Prostate gland (tissue), 2 donors: ENCODE results near the gene TNS3. TPM values are rescaled to one million over a fixed set of nuclear protein-coding genes. Genes with fewer than 3 reads are reported as not detected.
A peak's percentile ranks its signal among the peaks of the same experiment; 100 is the strongest.

Experiments used
- DNase-seq: peaks from one replicate; pipeline ENCODE4 v3.0.0-alpha.2; 2019; ENCODE audit warnings: low spot score
- H3K27ac ChIP-seq, 2 donors: fragments of 200-600 bp; sonication (generic); 2 replicates each; pipeline ENCODE4 v1.5.1; 2017 to 2019
- H3K27me3 ChIP-seq: fragments of 200-600 bp; sonication (generic); replicated peaks from 2 replicates; pipeline ENCODE4 v1.5.1; 2019; ENCODE audit not compliant: insufficient read depth
- H3K36me3 ChIP-seq, 2 donors: fragments of 200-600 bp; sonication (generic); 1 replicate in 1 of 2; 2 replicates in 1 of 2; pipeline versions ENCODE4 v1.5.1 to v1.8.1; 2017 to 2019
- H3K4me1 ChIP-seq: fragments of 200-600 bp; sonication (generic); replicated peaks from 2 replicates; pipeline ENCODE4 v1.5.1; 2019
- H3K4me3 ChIP-seq, 2 donors: fragments of 200-600 bp; sonication (generic); 2 replicates each; pipeline ENCODE4 v1.5.1; 2017 to 2019
- H3K9me3 ChIP-seq: fragments of 200-600 bp; sonication (generic); 2 replicates; pipeline ENCODE4 v1.5.1; 2017
- POLR2A ChIP-seq: fragments of 450-650 bp; IDR thresholded peaks from one replicate; pipeline ENCODE4 v1.6.1; 2016; ENCODE audit warnings: antibody characterized with exemption, mild to moderate bottlenecking
- POLR2AphosphoS5 ChIP-seq: sonication (generic); formaldehyde crosslinking; IDR thresholded peaks from one replicate; pipeline ENCODE4 v1.6.1; 2017; ENCODE audit warnings: antibody characterized with exemption
- WGBS: methylation state at CpG from one replicate; pipeline ENCODE4 v1.1.5; 2018; 5-methylcytosine and 5-hydroxymethylcytosine counted together
- intact Hi-C: fragments of 100-400 bp; cut with DNase I; formaldehyde crosslinking; loops from one replicate; pipeline ENCODE4 v1.14.2; 2022
- total RNA-seq, 2 donors: library from RNA; depleted of rRNA; stranded (reverse); fragments of >200 nt; gene quantifications; one replicate each; pipeline ENCODE4 v1.1.0, GENCODE V29; 2016
- TF ChIP-seq, protein P1 (sequence below), 4 experiments: fragments of 200-600 bp in 2 of 4; fragments of 450-650 bp in 2 of 4; sonication (generic) in 2 of 4; IDR thresholded peaks; 1 replicate in 3 of 4; 2 replicates in 1 of 4; pipeline ENCODE4 v1.5.1; 2016 to 2019; ENCODE audit warnings: antibody characterized with exemption in 4 of 4, mild to moderate bottlenecking in 2 of 4, moderate library complexity in 2 of 4

TNS3 gene
- total RNA-seq, 2 donors from 2014 or later: 19.5 to 95.8 TPM

DNA sequence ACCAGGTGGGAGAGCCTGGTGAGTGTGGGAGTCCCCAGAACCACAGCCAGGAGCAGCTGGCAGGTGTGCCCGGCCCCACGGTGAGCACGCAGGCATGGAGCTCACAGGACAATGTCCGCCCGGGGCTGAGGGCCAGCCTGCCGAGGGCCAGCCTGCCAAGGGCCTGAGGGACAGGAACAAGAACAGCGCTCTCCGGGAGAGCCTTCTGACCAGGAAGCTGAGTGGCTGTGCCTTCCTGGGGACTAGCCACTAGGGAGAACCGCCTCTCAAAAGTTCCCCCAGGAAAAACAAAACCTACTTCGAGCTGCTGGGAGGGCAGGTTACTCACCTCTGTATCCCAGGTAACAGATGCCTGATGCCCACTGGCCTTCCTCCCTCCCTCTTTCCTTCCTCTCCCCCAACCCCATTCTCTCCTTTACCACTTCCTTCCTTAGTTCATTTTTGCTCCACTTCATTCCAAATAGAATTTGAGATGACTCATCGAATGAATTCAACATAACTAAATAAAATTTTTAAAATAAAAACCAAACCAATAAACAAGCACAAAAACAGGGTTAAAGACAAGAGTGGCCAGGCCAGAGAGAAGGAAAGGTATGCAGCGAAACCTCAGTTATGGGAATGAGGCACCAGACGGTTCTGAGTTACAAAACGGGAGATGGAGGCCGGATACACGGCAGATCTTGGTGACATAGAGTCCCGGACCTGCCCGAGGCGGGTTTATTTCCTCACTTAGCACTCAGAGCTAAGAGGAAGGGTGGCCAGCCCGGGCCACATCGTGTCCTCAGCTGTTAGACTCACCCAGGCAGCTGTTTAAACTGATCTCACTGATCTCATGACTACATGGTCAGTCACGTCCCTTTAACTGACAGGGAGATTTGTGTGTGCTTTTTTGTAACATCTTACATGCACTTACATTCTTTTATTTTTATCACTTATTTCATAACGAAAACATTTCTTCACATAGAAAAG is 128.5 kb downstream of the TNS3 start:
- intact Hi-C loops: loop anchor here (10.0 kb wide), 1 partner anchor 121 kb away; no protein-coding TSS in a partner anchor
- Histone ChIP-seq H3K27ac (peak overlapping the region; percentile 47 to 55), H3K4me1 (no peaks in the 10 kb centered on the region), H3K36me3 (no peaks in the 10 kb centered on the region), H3K27me3 (no peaks in the 10 kb centered on the region), H3K4me3 (peak overlapping the region in 1 of 2 donors; percentile 2), H3K9me3 (no peaks in the 10 kb centered on the region)
- WGBS: 38% methylated on average over 23 of the region's 23 CpGs
- peak; percentile 22 for DNase-seq
- TF ChIP-seq, protein P1, sequence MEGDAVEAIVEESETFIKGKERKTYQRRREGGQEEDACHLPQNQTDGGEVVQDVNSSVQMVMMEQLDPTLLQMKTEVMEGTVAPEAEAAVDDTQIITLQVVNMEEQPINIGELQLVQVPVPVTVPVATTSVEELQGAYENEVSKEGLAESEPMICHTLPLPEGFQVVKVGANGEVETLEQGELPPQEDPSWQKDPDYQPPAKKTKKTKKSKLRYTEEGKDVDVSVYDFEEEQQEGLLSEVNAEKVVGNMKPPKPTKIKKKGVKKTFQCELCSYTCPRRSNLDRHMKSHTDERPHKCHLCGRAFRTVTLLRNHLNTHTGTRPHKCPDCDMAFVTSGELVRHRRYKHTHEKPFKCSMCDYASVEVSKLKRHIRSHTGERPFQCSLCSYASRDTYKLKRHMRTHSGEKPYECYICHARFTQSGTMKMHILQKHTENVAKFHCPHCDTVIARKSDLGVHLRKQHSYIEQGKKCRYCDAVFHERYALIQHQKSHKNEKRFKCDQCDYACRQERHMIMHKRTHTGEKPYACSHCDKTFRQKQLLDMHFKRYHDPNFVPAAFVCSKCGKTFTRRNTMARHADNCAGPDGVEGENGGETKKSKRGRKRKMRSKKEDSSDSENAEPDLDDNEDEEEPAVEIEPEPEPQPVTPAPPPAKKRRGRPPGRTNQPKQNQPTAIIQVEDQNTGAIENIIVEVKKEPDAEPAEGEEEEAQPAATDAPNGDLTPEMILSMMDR (IDR thresholded peaks at IDR 0.05): no peak
- TF ChIP-seq POLR2A: no peak
- peak; percentile 9 for TF ChIP-seq POLR2AphosphoS5

DNA sequence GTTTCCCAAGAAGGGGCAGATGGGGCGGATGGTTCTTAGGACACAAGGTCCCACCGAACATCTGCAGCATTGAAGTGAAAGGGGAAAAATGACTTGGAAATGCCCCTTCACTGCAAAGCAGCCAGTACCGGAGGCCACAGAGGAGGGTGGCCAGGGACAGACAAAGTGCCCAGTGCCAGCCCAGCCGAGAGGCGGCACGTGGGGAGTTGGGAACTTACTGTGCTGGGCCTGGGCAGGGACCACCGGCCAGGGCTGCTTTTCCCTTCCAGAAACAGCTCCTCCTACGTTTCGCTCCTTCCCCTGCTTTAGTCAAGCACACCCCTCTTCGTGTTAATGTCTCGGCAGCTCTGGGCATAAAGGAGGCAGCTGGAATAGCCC is 129.2 kb downstream of the TNS3 start:
- intact Hi-C loops: loop anchor here (10.0 kb wide), 1 partner anchor 122 kb away; no protein-coding TSS in a partner anchor
- Histone ChIP-seq H3K36me3 (no peaks in the 10 kb centered on the region), H3K4me1 (no peaks in the 10 kb centered on the region), H3K4me3 (peak overlapping the region in 1 of 2 donors; percentile 2), H3K9me3 (no peaks in the 10 kb centered on the region), H3K27ac (peak overlapping the region; percentile 47 to 55), H3K27me3 (no peaks in the 10 kb centered on the region)
- no peak for DNase-seq
- 64% methylated on average over 11 of the region's 11 CpGs for WGBS
- TF ChIP-seq POLR2A (no peak), POLR2AphosphoS5 (no peak)
- TF ChIP-seq, protein P1 (IDR thresholded peaks at IDR 0.05): no peak

DNA sequence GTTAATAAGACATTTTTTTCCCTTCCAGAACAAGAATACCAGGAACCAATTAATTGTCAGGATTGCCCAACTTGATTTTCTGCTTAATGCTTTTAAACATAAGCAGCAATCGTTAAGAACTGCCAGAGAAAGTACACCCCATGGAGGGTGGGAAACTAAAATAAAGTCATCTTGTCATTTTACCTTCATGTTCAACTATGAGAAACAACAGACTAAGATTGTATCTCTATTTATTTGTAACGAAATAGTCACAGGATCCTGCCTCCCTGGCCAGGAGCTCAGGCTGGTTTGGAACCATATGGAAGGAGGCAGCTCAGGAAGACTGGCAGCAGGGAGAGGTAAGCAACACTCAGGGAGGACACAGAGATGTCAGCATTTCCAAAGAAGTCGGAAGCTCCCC is 129.6 kb downstream of the TNS3 start:
- no peak for DNase-seq
- Histone ChIP-seq H3K9me3 (no peaks in the 10 kb centered on the region), H3K4me1 (no peaks in the 10 kb centered on the region), H3K27ac (peak overlapping the region; percentile 47 to 55), H3K27me3 (no peaks in the 10 kb centered on the region), H3K36me3 (no peaks in the 10 kb centered on the region), H3K4me3 (no peak overlapping the region)
- 39% methylated on average over 3 of the region's 3 CpGs for WGBS
- intact Hi-C loops: loop anchor here (10.0 kb wide), 1 partner anchor 123 kb away; no protein-coding TSS in a partner anchor
- TF ChIP-seq, protein P1 (IDR thresholded peaks at IDR 0.05): no peak
- peak; percentile 27 for TF ChIP-seq POLR2AphosphoS5

- Histone ChIP-seq H3K9me3 (no peaks in the 10 kb centered on the region), H3K4me1 (no peaks in the 10 kb centered on the region), H3K27me3 (no peaks in the 10 kb centered on the region), H3K27ac (no peak overlapping the region), H3K4me3 (no peak overlapping the region), H3K36me3 (no peaks in the 10 kb centered on the region)
- intact Hi-C loops: loop anchor here (10.0 kb wide), 1 partner anchor 123 kb away; no protein-coding TSS in a partner anchor
- no peak for DNase-seq
- TF ChIP-seq, protein P1 (IDR thresholded peaks at IDR 0.05): no peak
- TF ChIP-seq POLR2AphosphoS5: no peak
- no peak for TF ChIP-seq POLR2A
- WGBS: 68% methylated on average over 3 of the region's 3 CpGs
Measured at GRCh38 chr7:47451851-47452205, 130.1 kb downstream of the TNS3 start.
